Mesangial cell (primary cell): ENCODE results near the gene OR52E2. TPM values are rescaled to one million over a fixed set of nuclear protein-coding genes. Genes with fewer than 3 reads are reported as not detected.

Experiments
- total RNA-seq: library from RNA; depleted of rRNA; stranded (reverse); fragments of >200 nt; gene quantifications from 2 replicates; pipeline ENCODE4 v1.2.3, GENCODE V29; 2015

The OR52E2 gene
- not detected in 2 replicates for total RNA-seq

DNA sequence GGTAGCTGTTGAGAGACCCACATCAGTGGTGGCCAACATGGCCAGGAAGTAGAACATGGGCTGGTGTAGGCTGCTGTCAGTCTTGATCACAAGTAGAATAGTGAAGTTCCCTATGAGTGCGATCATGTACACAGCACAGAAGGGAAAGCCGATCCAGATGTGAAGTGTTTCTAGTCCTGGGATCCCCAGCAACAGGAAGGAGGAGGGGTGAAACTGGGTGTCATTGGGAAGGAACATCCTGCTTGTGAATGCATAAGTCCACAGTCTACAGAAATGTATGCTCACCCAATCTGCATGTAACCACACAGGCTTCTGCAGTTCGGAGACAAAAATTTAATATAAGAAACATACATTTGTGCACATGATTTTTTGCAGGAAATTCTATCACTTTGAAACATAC, at the start of gene OR52E2:
Gene OR52E2, minus strand, starts transcription at position 237 of the 400 bp plus-strand sequence. Its CDS starts 0 bp downstream, at position 237.

GRCh38 chr11:5069272-5069671, 9.8 kb upstream of the OR52E2 start, which contains the start of gene OR52E1:
TSS of gene OR52E1 (plus strand) at chr11:5069572.

DNA sequence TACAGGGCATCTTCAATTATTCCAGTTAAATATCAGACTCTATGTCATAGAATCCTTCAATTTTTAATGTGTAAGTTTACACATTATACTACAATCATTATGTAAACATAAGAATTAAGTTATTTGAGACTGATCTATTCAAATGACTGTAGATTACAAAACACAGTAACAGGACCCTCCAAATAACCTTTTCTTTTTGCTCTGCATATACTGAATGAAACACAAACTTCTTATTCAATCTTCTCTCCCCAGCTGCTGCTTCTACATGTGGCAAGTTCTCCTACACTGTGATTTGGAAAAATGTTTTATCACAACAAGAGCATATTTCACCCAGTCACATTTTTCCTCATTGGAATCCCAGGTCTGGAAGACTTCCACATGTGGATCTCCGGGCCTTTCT, 13.2 kb downstream of the OR52E2 start, which contains the start of gene OR52J3:
Gene OR52J3, plus strand, starts transcription at position 301 of the 400 bp plus-strand sequence. Its CDS starts 0 bp downstream, at position 301.

Other genes starting within 250 kb of the OR52E2 start
- not detected in 2 replicates for gene OR51F2, start 238.3 kb downstream of the OR52E2 start, total RNA-seq
- not detected in 2 replicates for gene OR51S1, start 210.4 kb downstream of the OR52E2 start, total RNA-seq
- 0.13 TPM in 1 of 2 replicates, not detected in the other for gene OR51T1, start 177.7 kb downstream of the OR52E2 start, total RNA-seq
- not detected in 2 replicates for gene OR51A7, start 155.8 kb downstream of the OR52E2 start, total RNA-seq
- not detected in 2 replicates for gene OR51G2, start 140.3 kb downstream of the OR52E2 start, total RNA-seq
- not detected in 2 replicates for gene OR51G1, start 135.3 kb downstream of the OR52E2 start, total RNA-seq
- not detected in 2 replicates for gene OR51A4, start 112.0 kb downstream of the OR52E2 start, total RNA-seq
- not detected in 2 replicates for gene OR51A2, start 103.9 kb downstream of the OR52E2 start, total RNA-seq
- not detected in 2 replicates for gene OR51L1, start 64.8 kb downstream of the OR52E2 start, total RNA-seq
- gene OR52J3, start 13.1 kb downstream of the OR52E2 start, total RNA-seq: not detected in 2 replicates
- gene OR52E1, start 9.9 kb upstream of the OR52E2 start, total RNA-seq: not detected in 2 replicates
- gene OR52A5, start 78.7 kb upstream of the OR52E2 start, total RNA-seq: not detected in 2 replicates
- gene OR52A1, start 95.1 kb upstream of the OR52E2 start, total RNA-seq: not detected in 2 replicates
- not detected in 2 replicates for gene OR51V1, start 141.1 kb upstream of the OR52E2 start, total RNA-seq
- gene HBB, start 167.4 kb upstream of the OR52E2 start, total RNA-seq: not detected in 2 replicates
- not detected in 2 replicates for gene HBD, start 174.9 kb upstream of the OR52E2 start, total RNA-seq
- gene HBG1, start 190.2 kb upstream of the OR52E2 start, total RNA-seq: not detected in 2 replicates
- not detected in 2 replicates for gene HBG2, start 195.2 kb upstream of the OR52E2 start, total RNA-seq
- not detected in 2 replicates for gene HBE1, start 210.3 kb upstream of the OR52E2 start, total RNA-seq
- gene OR51B4, start 242.3 kb upstream of the OR52E2 start, total RNA-seq: not detected in 2 replicates